Esophagus muscularis mucosa (tissue), 4 donors: Measurements from ENCODE around the gene IGSF21. TPM values are rescaled to one million over a fixed set of nuclear protein-coding genes. Genes with fewer than 3 reads are reported as not detected.

Experiments used
- DNase-seq: peaks from one replicate; pipeline ENCODE4 v3.0.0-alpha.2; 2017; ENCODE audit errors: extremely low spot score
- H3K27ac ChIP-seq, 4 donors: fragments of 200-600 bp; sonication (generic); replicated peaks in 1 of 4; 1 replicate in 3 of 4; 2 replicates in 1 of 4; pipeline ENCODE4 v1.5.1; 2016 to 2019; ENCODE audit warnings: mild to moderate bottlenecking in 1 of 4
- H3K27me3 ChIP-seq, 4 donors: fragments of 200-600 bp; sonication (generic); one replicate each; pipeline versions ENCODE4 v1.5.1 to v1.6.0; 2016 to 2019
- H3K36me3 ChIP-seq, 4 donors: fragments of 200-600 bp; sonication (generic); one replicate each; pipeline ENCODE4 v1.5.1; 2016 to 2019
- H3K4me1 ChIP-seq, 4 donors: fragments of 200-600 bp; sonication (generic); one replicate each; pipeline ENCODE4 v1.5.1; 2016 to 2019
- H3K4me3 ChIP-seq, 4 donors: fragments of 200-600 bp; sonication (generic); 1 replicate in 2 of 4; 2 replicates in 2 of 4; pipeline ENCODE4 v1.5.1; 2016 to 2019; ENCODE audit warnings: mild to moderate bottlenecking in 4 of 4, moderate library complexity in 1 of 4
- H3K9me3 ChIP-seq, 4 donors: fragments of 200-600 bp; sonication (generic); 1 replicate in 3 of 4; 2 replicates in 1 of 4; pipeline ENCODE4 v1.5.1; 2016 to 2019
- EP300 ChIP-seq: sonication (generic); formaldehyde crosslinking; IDR thresholded peaks from one replicate; pipeline ENCODE4 v1.6.1; 2017; ENCODE audit warnings: antibody characterized with exemption
- POLR2A ChIP-seq: fragments of 450-650 bp; IDR thresholded peaks from one replicate; pipeline ENCODE4 v1.6.1; 2017; ENCODE audit warnings: antibody characterized with exemption, moderate library complexity, mild to moderate bottlenecking, low read depth
- POLR2AphosphoS5 ChIP-seq, 2 donors: sonication (generic); formaldehyde crosslinking; IDR thresholded peaks; one replicate each; pipeline ENCODE4 v1.6.1; 2017; ENCODE audit warnings: antibody characterized with exemption in 2 of 2
- WGBS: methylation state at CpG from one replicate; pipeline ENCODE4 v1.1.5; 2018; 5-methylcytosine and 5-hydroxymethylcytosine counted together
- intact Hi-C: fragments of 100-400 bp; cut with DNase I; formaldehyde crosslinking; loops from one replicate; pipeline ENCODE4 v1.15.1; 2023
- total RNA-seq, 4 donors: library from RNA; depleted of rRNA; stranded (reverse); fragments of >200 nt; gene quantifications; one replicate each; pipeline versions ENCODE4 v1.1.0 to v1.2.1, GENCODE V29; 2016
- TF ChIP-seq, protein P1 (sequence below), 3 experiments: fragments of 200-600 bp in 2 of 3; fragments of 450-650 bp in 1 of 3; sonication (generic) in 2 of 3; IDR thresholded peaks; one replicate each; pipeline ENCODE4 v1.5.1; 2017 to 2019; ENCODE audit warnings: antibody characterized with exemption in 3 of 3, mild to moderate bottlenecking in 2 of 3, moderate library complexity in 1 of 3

Gene IGSF21
- total RNA-seq, 4 donors from 2014 or later, result 1.1 to 2.7 (median 1.2) TPM

DNA sequence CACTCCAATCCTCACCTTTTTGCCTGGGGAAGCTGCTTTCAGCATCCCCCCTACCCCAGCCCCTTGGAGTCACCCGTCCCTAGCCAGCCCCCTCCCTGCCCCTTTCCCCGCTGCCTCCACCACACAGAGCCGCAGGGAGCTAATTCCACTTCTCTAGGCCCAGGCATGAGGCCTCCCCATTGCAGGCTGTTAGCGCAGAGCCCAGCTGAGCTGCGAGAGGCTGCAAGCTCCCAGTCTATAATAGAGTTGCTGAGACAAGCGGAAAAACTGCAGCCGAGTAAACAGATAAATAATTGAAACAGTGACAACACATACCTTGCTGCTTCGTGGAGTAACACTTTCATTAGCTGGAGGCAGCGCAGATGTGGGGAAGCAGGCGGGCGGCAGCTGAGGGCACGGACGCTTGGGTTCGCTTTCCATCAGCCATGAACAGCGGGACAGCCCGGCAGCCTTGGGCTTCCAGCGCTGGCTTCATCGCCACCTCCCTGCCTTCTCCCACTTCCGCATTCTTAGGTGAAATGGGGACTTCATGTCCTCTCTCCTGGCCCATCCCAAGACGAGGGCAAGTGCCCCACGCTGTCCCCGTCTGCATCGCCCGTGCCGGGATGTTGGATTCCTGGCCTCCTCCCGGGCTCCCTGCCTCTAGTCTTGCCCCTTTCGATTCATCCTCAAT lies 183.3 kb downstream of the IGSF21 start:
- intact Hi-C loops, result no loop called here
- WGBS, result 67% methylated on average over 27 of the region's 27 CpGs
- TF ChIP-seq EP300 (no peak), POLR2A (no peak), POLR2AphosphoS5 (IDR thresholded peaks at IDR 0.05) (no peak)
- TF ChIP-seq, protein P1, sequence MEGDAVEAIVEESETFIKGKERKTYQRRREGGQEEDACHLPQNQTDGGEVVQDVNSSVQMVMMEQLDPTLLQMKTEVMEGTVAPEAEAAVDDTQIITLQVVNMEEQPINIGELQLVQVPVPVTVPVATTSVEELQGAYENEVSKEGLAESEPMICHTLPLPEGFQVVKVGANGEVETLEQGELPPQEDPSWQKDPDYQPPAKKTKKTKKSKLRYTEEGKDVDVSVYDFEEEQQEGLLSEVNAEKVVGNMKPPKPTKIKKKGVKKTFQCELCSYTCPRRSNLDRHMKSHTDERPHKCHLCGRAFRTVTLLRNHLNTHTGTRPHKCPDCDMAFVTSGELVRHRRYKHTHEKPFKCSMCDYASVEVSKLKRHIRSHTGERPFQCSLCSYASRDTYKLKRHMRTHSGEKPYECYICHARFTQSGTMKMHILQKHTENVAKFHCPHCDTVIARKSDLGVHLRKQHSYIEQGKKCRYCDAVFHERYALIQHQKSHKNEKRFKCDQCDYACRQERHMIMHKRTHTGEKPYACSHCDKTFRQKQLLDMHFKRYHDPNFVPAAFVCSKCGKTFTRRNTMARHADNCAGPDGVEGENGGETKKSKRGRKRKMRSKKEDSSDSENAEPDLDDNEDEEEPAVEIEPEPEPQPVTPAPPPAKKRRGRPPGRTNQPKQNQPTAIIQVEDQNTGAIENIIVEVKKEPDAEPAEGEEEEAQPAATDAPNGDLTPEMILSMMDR (IDR thresholded peaks at IDR 0.05), result no peak

DNA sequence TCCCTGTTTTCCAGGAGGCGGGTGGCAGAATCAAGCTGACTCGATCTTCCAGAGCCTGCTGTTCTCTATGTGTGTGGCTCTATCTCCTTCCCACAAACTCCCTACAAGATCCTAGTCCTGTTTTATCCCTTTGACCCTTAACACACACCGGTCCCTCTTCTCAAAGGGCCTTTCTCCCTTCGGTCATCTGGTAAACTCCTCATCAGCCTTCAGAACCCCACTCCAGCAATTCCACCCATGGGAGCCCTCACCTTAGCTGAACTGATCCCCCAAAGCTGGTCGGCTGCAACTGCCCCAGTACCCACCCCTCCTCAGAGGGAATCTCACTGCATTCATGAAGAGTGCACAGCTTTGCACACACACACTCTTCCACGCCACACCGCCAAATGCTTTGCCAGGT lies 184.9 kb downstream of the IGSF21 start:
- peaks cover 0 to 89% (median 9%) of the 10 kb centered on the region in 4 donors for H3K27me3 ChIP-seq
- intact Hi-C loops, result no loop called here
- no peaks in the 10 kb centered on the region for H3K9me3 ChIP-seq
- 86% methylated on average over 7 of the region's 7 CpGs for WGBS
- H3K27ac ChIP-seq, result no peak overlapping the region
- H3K4me1 ChIP-seq, result no peaks in the 10 kb centered on the region
- TF ChIP-seq, protein P1 (IDR thresholded peaks at IDR 0.05), result no peak
- no peak for TF ChIP-seq EP300
- TF ChIP-seq POLR2AphosphoS5 (IDR thresholded peaks at IDR 0.05), result no peak
- no peak for TF ChIP-seq POLR2A
- no peaks in the 10 kb centered on the region for H3K36me3 ChIP-seq
- H3K4me3 ChIP-seq, result no peak overlapping the region
- DNase-seq, result no peak

More for the DNA sequence above, 183.3 kb downstream of the IGSF21 start:
- Histone ChIP-seq H3K4me1 (no peaks in the 10 kb centered on the region), H3K9me3 (no peaks in the 10 kb centered on the region), H3K36me3 (no peaks in the 10 kb centered on the region), H3K27me3 (peaks cover 0 to 83% (median 5%) of the 10 kb centered on the region in 4 donors), H3K4me3 (no peak overlapping the region), H3K27ac (no peak overlapping the region)
- no peak for DNase-seq

DNA sequence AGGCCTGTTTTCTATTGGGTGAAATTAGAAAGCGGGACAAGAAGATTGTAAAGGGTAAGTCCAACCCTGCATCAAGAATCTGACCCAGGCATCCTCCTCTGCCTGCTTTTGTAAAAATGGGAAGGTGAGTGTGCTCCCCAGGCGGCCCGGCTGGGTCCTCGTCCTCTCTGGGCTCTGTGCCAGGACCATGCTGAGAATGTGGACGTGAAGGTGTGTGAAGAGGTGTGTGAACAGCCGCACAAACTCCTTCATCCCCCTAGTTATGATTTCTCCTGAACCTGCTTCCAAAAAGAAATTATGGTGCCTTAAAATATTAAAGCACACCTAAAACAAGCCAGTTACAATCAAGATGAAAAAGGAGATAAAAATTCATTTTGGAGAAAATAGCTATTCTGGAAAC lies 185.7 kb downstream of the IGSF21 start:
- Histone ChIP-seq H3K4me1 (no peaks in the 10 kb centered on the region), H3K4me3 (no peak overlapping the region), H3K9me3 (no peaks in the 10 kb centered on the region), H3K36me3 (no peaks in the 10 kb centered on the region), H3K27me3 (peaks cover 0 to 89% (median 9%) of the 10 kb centered on the region in 4 donors), H3K27ac (no peak overlapping the region)
- DNase-seq, result no peak
- intact Hi-C loops, result no loop called here
- TF ChIP-seq EP300 (no peak), POLR2AphosphoS5 (IDR thresholded peaks at IDR 0.05) (no peak), POLR2A (no peak)
- TF ChIP-seq, protein P1 (IDR thresholded peaks at IDR 0.05), result no peak
- 82% methylated on average over 6 of the region's 6 CpGs for WGBS

DNA sequence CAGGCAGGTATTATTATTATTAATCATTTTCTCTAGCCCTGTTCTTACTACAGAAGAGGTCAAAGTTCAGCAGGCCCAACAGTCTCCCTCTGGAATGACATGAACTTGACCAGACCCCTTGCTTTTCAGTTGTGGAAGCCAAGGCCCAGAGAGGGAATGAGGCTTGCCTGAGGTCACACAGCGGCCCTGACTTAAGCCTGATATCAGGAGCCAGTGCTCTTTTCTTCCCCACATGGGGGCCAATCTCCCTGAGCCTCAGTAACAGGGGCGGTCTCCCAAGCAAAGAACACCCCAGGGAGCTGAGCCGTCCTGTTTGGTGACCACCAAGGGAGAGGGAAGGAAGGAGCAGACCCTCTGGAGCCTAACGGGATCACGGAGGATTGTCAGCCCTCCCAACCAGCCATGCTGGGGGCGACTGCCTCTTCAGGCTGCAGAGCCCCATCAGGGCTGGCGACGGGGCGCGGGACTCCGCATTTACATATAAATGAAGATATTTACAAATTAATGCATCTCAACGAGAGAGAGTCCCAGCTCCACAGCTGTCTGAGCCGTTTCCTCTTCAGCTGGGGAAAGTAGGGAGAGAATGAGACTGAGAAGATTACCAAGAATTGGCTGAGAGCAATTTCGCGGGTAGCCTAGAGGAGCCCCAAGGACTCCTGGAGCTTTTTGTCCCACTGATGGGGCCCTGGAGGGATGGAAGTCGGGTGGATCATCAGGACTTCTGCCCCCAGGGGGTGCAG lies 187.0 kb downstream of the IGSF21 start:
- intact Hi-C loops, result no loop called here

DNA sequence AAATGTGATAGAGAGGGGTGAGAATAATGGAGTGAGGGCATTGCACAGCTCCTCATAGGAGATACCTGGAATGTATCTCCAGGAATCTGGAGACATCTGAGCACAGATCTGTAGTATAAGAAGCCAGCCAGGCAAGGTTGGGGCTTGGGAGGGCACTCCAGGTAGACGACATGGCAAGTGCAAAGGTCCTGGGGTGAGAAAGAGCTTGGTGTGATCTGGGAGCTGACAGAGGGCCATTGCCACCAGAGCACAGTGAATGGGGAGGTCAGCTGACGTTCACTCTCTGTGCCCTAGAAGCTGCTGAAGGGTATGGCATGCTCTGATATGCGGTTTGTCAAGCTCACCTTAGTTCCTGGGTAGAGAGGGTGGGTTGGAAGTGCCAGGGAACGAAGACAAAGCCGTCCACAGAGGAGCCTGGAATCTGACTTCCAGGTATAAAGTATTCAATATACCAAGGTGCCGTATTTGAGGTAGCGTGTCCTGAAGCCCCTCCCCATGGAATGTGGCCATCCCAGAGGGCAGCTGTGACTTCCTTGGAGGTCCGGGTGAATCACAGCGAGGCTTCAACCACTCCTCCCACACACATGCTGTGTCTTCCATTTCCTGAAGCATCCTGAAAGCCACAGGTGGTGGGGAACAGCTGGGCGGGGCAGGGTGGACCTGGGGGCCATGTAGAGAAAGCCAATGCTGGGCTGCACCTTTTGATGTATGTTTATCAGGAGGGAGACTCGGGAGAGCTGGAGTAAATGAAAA lies 190.5 kb downstream of the IGSF21 start:
- no peaks in the 10 kb centered on the region for H3K36me3 ChIP-seq
- no peaks in the 10 kb centered on the region for H3K4me1 ChIP-seq
- no peak for TF ChIP-seq POLR2A
- intact Hi-C loops, result no loop called here
- H3K27ac ChIP-seq, result no peak overlapping the region
- DNase-seq, result no peak
- WGBS, result 38% methylated on average over 11 of the region's 11 CpGs
- H3K27me3 ChIP-seq, result peaks cover 0 to 88% (median 8%) of the 10 kb centered on the region in 4 donors
- H3K4me3 ChIP-seq, result no peak overlapping the region
- H3K9me3 ChIP-seq, result no peaks in the 10 kb centered on the region

More for the DNA sequence above, 187.0 kb downstream of the IGSF21 start:
- DNase-seq, result no peak
- Histone ChIP-seq H3K4me3 (no peak overlapping the region), H3K4me1 (no peaks in the 10 kb centered on the region), H3K27me3 (peaks cover 0 to 96% (median 9%) of the 10 kb centered on the region in 4 donors), H3K9me3 (no peaks in the 10 kb centered on the region), H3K36me3 (no peaks in the 10 kb centered on the region), H3K27ac (no peak overlapping the region)
- TF ChIP-seq POLR2A, result no peak
- WGBS, result 32% methylated on average over 16 of the region's 16 CpGs
